Activated naive CD8-positive, alpha-beta T cell (primary cell): Measurements from ENCODE around the gene NCOA6.
"Not testable (repeated sequence)": the region's sequence is repeated elsewhere in the genome, so short reads cannot be mapped to it uniquely, and the experiment has no call there.

Experiments
- H3K27ac Mint-ChIP-seq: one replicate; pipeline ENCODE4 v1.8.0; 2021; ENCODE audit warnings: mixed read lengths
- H3K27me3 Mint-ChIP-seq: one replicate; pipeline ENCODE4 v1.8.0; 2021; ENCODE audit warnings: mixed read lengths
- H3K36me3 Mint-ChIP-seq: one replicate; pipeline ENCODE4 v1.8.0; 2021; ENCODE audit warnings: mixed read lengths
- H3K4me1 Mint-ChIP-seq: one replicate; pipeline ENCODE4 v1.8.0; 2021; ENCODE audit warnings: low read depth, mixed read lengths
- H3K4me3 Mint-ChIP-seq: one replicate; pipeline ENCODE4 v1.8.0; 2021; ENCODE audit warnings: mild to moderate bottlenecking, mixed read lengths
- H3K9me3 Mint-ChIP-seq: one replicate; pipeline ENCODE4 v1.8.0; 2021; ENCODE audit warnings: low read depth, mixed read lengths

NCOA6 gene

GRCh38 chr20:34808583-34808982 is 16.9 kb downstream of the NCOA6 start:
- Mint-ChIP-seq H3K36me3 (peaks cover 10% of the 10 kb centered on the region), H3K4me3 (no peak overlapping the region), H3K4me1 (peaks cover 22% of the 10 kb centered on the region), H3K9me3 (no peaks in the 10 kb centered on the region), H3K27me3 (no peaks in the 10 kb centered on the region), H3K27ac (no peak overlapping the region)

GRCh38 chr20:34807944-34808465 is 17.4 kb downstream of the NCOA6 start:
- peaks cover 22% of the 10 kb centered on the region for H3K4me1 Mint-ChIP-seq
- H3K27ac Mint-ChIP-seq, H3K9me3 Mint-ChIP-seq, H3K4me3 Mint-ChIP-seq, H3K27me3 Mint-ChIP-seq, H3K36me3 Mint-ChIP-seq: not testable (repeated sequence)

- Mint-ChIP-seq H3K9me3 (no peaks in the 10 kb centered on the region), H3K27ac (no peak overlapping the region), H3K4me1 (peaks cover 27% of the 10 kb centered on the region), H3K4me3 (no peak overlapping the region), H3K27me3 (no peaks in the 10 kb centered on the region), H3K36me3 (peaks cover 12% of the 10 kb centered on the region)
Observed at GRCh38 chr20:34806255-34806654, 19.2 kb downstream of the NCOA6 start.

GRCh38 chr20:34798871-34799270 is 26.6 kb downstream of the NCOA6 start:
- no peaks in the 10 kb centered on the region for H3K9me3 Mint-ChIP-seq
- H3K27ac Mint-ChIP-seq = no peak overlapping the region
- H3K36me3 Mint-ChIP-seq = peaks cover 2% of the 10 kb centered on the region
- peaks cover 47% of the 10 kb centered on the region for H3K4me1 Mint-ChIP-seq
- H3K4me3 Mint-ChIP-seq = no peak overlapping the region
- H3K27me3 Mint-ChIP-seq = no peaks in the 10 kb centered on the region

GRCh38 chr20:34798328-34798727 is 27.1 kb downstream of the NCOA6 start:
- Mint-ChIP-seq H3K36me3 (peaks cover 4% of the 10 kb centered on the region), H3K4me3 (no peak overlapping the region), H3K27ac (no peak overlapping the region), H3K27me3 (no peaks in the 10 kb centered on the region), H3K9me3 (no peaks in the 10 kb centered on the region), H3K4me1 (peaks cover 49% of the 10 kb centered on the region)

- Mint-ChIP-seq H3K27me3 (no peaks in the 10 kb centered on the region), H3K27ac (peak overlapping the region; percentile 4), H3K4me1 (peaks cover 49% of the 10 kb centered on the region), H3K4me3 (no peak overlapping the region), H3K36me3 (peaks cover 4% of the 10 kb centered on the region), H3K9me3 (no peaks in the 10 kb centered on the region)
Observed at GRCh38 chr20:34797012-34797995, 28.1 kb downstream of the NCOA6 start.

GRCh38 chr20:34794006-34794585 is 31.4 kb downstream of the NCOA6 start:
- H3K4me1 Mint-ChIP-seq = peaks cover 20% of the 10 kb centered on the region

GRCh38 chr20:34792687-34793363 is 32.6 kb downstream of the NCOA6 start:
- Mint-ChIP-seq H3K4me3 (no peak overlapping the region), H3K4me1 (peaks cover 13% of the 10 kb centered on the region), H3K27me3 (no peaks in the 10 kb centered on the region), H3K27ac (no peak overlapping the region), H3K36me3 (peaks cover 2% of the 10 kb centered on the region), H3K9me3 (no peaks in the 10 kb centered on the region)

More at GRCh38 chr20:34794006-34794585, 31.4 kb downstream of the NCOA6 start:
- Mint-ChIP-seq H3K27me3 (no peaks in the 10 kb centered on the region), H3K27ac (no peak overlapping the region), H3K36me3 (peaks cover 2% of the 10 kb centered on the region), H3K4me3 (no peak overlapping the region), H3K9me3 (no peaks in the 10 kb centered on the region)

GRCh38 chr20:34791289-34792020 is 34.0 kb downstream of the NCOA6 start:
- Mint-ChIP-seq H3K27ac (no peak overlapping the region), H3K36me3 (peaks cover 2% of the 10 kb centered on the region), H3K4me1 (peaks cover 11% of the 10 kb centered on the region), H3K9me3 (no peaks in the 10 kb centered on the region), H3K4me3 (no peak overlapping the region), H3K27me3 (no peaks in the 10 kb centered on the region)

- Mint-ChIP-seq H3K9me3 (no peaks in the 10 kb centered on the region), H3K27ac (no peak overlapping the region), H3K4me3 (no peak overlapping the region), H3K36me3 (no peaks in the 10 kb centered on the region), H3K27me3 (no peaks in the 10 kb centered on the region), H3K4me1 (no peaks in the 10 kb centered on the region)
Observed at GRCh38 chr20:34781220-34781619, 44.2 kb downstream of the NCOA6 start.

- H3K4me3 Mint-ChIP-seq, H3K27ac Mint-ChIP-seq, H3K27me3 Mint-ChIP-seq, H3K9me3 Mint-ChIP-seq, H3K36me3 Mint-ChIP-seq, H3K4me1 Mint-ChIP-seq: not testable (repeated sequence)
Observed at GRCh38 chr20:34780291-34780690, 45.2 kb downstream of the NCOA6 start.

- Mint-ChIP-seq H3K4me1 (no peaks in the 10 kb centered on the region), H3K4me3 (no peak overlapping the region), H3K36me3 (peaks cover 10% of the 10 kb centered on the region), H3K27ac (no peak overlapping the region), H3K27me3 (no peaks in the 10 kb centered on the region), H3K9me3 (no peaks in the 10 kb centered on the region)
Observed at GRCh38 chr20:34776177-34776576, 49.3 kb downstream of the NCOA6 start.

GRCh38 chr20:34774886-34775285 is 50.6 kb downstream of the NCOA6 start:
- Mint-ChIP-seq H3K36me3 (peaks cover 10% of the 10 kb centered on the region), H3K27ac (no peak overlapping the region), H3K9me3 (no peaks in the 10 kb centered on the region), H3K4me3 (no peak overlapping the region), H3K4me1 (no peaks in the 10 kb centered on the region), H3K27me3 (no peaks in the 10 kb centered on the region)

- Mint-ChIP-seq H3K4me1 (no peaks in the 10 kb centered on the region), H3K27me3 (no peaks in the 10 kb centered on the region), H3K4me3 (no peak overlapping the region), H3K36me3 (peaks cover 10% of the 10 kb centered on the region), H3K27ac (no peak overlapping the region), H3K9me3 (no peaks in the 10 kb centered on the region)
Observed at GRCh38 chr20:34774449-34774848, 51.0 kb downstream of the NCOA6 start.
